A549 (cell line): ENCODE measurements around the gene PGAP1.

ENCODE experiments used
- CTCF ChIP-seq: fragments of >200 bp; sonication (Bioruptor Twin); formaldehyde crosslinking; IDR thresholded peaks from 3 replicates; pipeline ENCODE4 v1.5.1; 2016
- EP300 ChIP-seq, 2 experiments: fragments of >200 bp; sonication (Bioruptor Twin); formaldehyde crosslinking; IDR thresholded peaks; 2 replicates in 1 of 2; 3 replicates in 1 of 2; pipeline ENCODE4 v1.6.1; 2016 to 2017
- HDAC2 ChIP-seq: fragments of 200-600 bp; sonication (generic); IDR thresholded peaks from 2 replicates; pipeline ENCODE4 v1.6.1; 2016
- MAZ ChIP-seq: fragments of 150-350 bp; IDR thresholded peaks from 2 replicates; pipeline ENCODE4 v1.6.1; 2014; ENCODE audit warnings: antibody characterized with exemption, low read depth, low read length, borderline replicate concordance
- REST ChIP-seq: fragments of 200-600 bp; sonication (generic); IDR thresholded peaks from 2 replicates; pipeline ENCODE4 v1.6.1; 2016; ENCODE audit warnings: antibody characterized with exemption, mild to moderate bottlenecking, moderate library complexity

GRCh38 chr2:196804381-196804780 is 122.1 kb downstream of the PGAP1 start:
- no peak for TF ChIP-seq CTCF
- no peak for TF ChIP-seq MAZ
- no peak for TF ChIP-seq REST
- TF ChIP-seq HDAC2: no peak
- no peak for TF ChIP-seq EP300 (IDR thresholded peaks at IDR 0.05)
